Peyer's patch (tissue), 4 donors: ENCODE results near the gene EPB41L4A.

Experiments used
- POLR2A ChIP-seq, 2 donors: fragments of 450-650 bp; IDR thresholded peaks; one replicate each; pipeline ENCODE4 v1.5.1; 2017; ENCODE audit warnings: antibody characterized with exemption in 2 of 2, mild to moderate bottlenecking in 2 of 2, moderate library complexity in 2 of 2
- TF ChIP-seq, protein P1 (sequence below), 6 experiments: fragments of 450-650 bp in 4 of 6; fragments of 200-600 bp in 2 of 6; sonication (generic) in 1 of 6; IDR thresholded peaks; one replicate each; pipeline ENCODE4 v1.5.1; 2017 to 2019; ENCODE audit warnings: antibody characterized with exemption in 6 of 6, mild to moderate bottlenecking in 3 of 6, moderate library complexity in 1 of 6

DNA sequence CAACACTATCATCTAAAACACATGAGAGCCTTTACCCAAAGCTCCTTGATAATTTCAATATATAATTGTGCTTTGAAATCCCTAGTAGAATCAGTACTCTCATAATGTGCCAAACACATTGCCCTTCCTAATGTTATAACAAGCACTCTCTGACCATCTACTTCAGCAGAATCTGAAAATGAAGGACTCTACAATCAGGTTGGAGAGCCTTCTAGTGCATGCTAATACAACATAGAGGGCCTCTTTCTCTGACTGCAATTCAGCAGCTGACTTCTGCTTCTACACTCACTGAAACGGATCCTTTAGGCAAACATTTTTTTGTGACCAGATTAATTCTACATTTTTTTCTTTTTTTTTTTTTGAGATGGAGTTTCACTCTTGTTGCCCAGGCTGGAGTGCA is 155.6 kb downstream of the EPB41L4A start:
- TF ChIP-seq POLR2A (IDR thresholded peaks at IDR 0.05) = no peak
- TF ChIP-seq, protein P1, sequence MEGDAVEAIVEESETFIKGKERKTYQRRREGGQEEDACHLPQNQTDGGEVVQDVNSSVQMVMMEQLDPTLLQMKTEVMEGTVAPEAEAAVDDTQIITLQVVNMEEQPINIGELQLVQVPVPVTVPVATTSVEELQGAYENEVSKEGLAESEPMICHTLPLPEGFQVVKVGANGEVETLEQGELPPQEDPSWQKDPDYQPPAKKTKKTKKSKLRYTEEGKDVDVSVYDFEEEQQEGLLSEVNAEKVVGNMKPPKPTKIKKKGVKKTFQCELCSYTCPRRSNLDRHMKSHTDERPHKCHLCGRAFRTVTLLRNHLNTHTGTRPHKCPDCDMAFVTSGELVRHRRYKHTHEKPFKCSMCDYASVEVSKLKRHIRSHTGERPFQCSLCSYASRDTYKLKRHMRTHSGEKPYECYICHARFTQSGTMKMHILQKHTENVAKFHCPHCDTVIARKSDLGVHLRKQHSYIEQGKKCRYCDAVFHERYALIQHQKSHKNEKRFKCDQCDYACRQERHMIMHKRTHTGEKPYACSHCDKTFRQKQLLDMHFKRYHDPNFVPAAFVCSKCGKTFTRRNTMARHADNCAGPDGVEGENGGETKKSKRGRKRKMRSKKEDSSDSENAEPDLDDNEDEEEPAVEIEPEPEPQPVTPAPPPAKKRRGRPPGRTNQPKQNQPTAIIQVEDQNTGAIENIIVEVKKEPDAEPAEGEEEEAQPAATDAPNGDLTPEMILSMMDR (IDR thresholded peaks at IDR 0.05) = no peak
